HEK293T (cell line): ENCODE results near the gene MUL1.

Experiments used
- FOXA1 ChIP-seq: fragments of 450-650 bp; IDR thresholded peaks from 2 replicates; pipeline ENCODE4 v1.6.1; 2016; ENCODE audit warnings: mild to moderate bottlenecking
- FOXM1 ChIP-seq: fragments of 450-650 bp; IDR thresholded peaks from 2 replicates; pipeline ENCODE4 v1.6.1; 2017; ENCODE audit warnings: mild to moderate bottlenecking, borderline replicate concordance
- LEF1 ChIP-seq: fragments of 450-650 bp; IDR thresholded peaks from 2 replicates; pipeline ENCODE4 v1.6.1; 2017; ENCODE audit warnings: mild to moderate bottlenecking, borderline replicate concordance

DNA sequence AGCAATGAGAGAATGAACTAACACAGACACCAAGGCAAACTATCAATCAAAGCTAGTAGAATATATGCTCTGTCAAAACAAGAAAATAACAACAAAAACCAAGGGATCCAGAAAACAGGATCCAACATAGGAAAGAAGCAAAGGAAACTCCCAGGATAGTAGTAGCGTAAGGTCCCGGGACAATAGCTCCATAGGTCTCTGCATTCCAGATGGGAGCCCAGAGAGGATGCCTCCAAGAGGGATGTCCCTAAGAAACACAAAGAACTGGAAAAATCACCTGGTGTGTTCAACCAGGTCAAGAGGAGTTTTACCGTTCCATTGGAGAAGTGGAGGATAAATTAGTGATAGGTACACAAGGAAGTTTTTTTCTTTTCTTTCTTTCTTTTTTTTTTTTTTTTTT lies 38.7 kb upstream of the MUL1 start:
- TF ChIP-seq FOXM1 (no peak), FOXA1 (no peak), LEF1 (no peak)
